ENCODE measurements around the gene SUV39H1. TPM values are rescaled to one million over a fixed set of nuclear protein-coding genes. Genes with fewer than 3 reads are reported as not detected.
"Not testable (repeated sequence)": the region's sequence is repeated elsewhere in the genome, so short reads cannot be mapped to it uniquely, and the experiment has no call there.

SUV39H1 gene
- total and polyA plus RNA-seq, 2 donors from 2014 or later: 2.8 to 5.0 TPM

DNA sequence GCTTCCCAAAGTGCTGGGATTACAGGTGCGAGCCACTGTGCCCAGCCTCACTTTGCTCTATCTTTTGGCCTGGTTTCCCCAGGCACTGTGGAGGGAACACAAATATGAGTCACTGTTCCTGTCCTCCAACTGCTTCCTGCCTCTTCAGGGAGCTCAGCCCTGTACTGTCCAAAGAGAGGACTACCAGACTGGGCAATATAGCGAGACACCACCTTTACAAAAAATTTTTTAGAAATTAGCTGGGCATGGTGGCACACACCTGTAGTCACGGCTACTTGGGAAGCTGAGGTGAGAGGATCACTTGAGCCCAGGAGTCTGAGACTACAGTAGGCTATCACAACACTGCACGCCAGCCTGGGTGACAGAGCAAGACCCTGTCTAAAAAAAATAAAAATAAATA lies 29.9 kb upstream of the SUV39H1 start:
- intact Hi-C loops (cut with DNase I): no loop called here
- DNase-seq (no peak), FAIRE-seq (no peak)
- no peaks in the 10 kb centered on the region for H3K9me3 ChIP-seq (ENCODE audit: control insufficient read depth in 2 of 3, insufficient read depth in 1 of 3, low read length in 3 of 3)
- H3K36me3 ChIP-seq (ENCODE audit: control insufficient read depth in 2 of 3, insufficient read depth in 3 of 3, low read length in 3 of 3): no peaks in the 10 kb centered on the region
- no peak overlapping the region for H3K27ac ChIP-seq (ENCODE audit: low read depth in 2 of 2, low read length in 2 of 2)
- no peaks in the 10 kb centered on the region for H3K27me3 ChIP-seq (ENCODE audit: control insufficient read depth, insufficient read depth, low read length)
- H3K4me3 ChIP-seq (ENCODE audit: low read length in 3 of 3): no peak overlapping the region
- no peaks in the 10 kb centered on the region for H3K4me1 ChIP-seq (ENCODE audit: control insufficient read depth in 2 of 3, insufficient read depth in 2 of 3, low read depth in 1 of 3, low read length in 3 of 3)
- TF ChIP-seq, protein P1, sequence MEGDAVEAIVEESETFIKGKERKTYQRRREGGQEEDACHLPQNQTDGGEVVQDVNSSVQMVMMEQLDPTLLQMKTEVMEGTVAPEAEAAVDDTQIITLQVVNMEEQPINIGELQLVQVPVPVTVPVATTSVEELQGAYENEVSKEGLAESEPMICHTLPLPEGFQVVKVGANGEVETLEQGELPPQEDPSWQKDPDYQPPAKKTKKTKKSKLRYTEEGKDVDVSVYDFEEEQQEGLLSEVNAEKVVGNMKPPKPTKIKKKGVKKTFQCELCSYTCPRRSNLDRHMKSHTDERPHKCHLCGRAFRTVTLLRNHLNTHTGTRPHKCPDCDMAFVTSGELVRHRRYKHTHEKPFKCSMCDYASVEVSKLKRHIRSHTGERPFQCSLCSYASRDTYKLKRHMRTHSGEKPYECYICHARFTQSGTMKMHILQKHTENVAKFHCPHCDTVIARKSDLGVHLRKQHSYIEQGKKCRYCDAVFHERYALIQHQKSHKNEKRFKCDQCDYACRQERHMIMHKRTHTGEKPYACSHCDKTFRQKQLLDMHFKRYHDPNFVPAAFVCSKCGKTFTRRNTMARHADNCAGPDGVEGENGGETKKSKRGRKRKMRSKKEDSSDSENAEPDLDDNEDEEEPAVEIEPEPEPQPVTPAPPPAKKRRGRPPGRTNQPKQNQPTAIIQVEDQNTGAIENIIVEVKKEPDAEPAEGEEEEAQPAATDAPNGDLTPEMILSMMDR (IDR thresholded peaks at IDR 0.05; ENCODE audit: borderline replicate concordance, extremely low read depth, insufficient read depth): no peak
- no peak overlapping the region for H3K9ac ChIP-seq (ENCODE audit: low read length in 3 of 3)

DNA sequence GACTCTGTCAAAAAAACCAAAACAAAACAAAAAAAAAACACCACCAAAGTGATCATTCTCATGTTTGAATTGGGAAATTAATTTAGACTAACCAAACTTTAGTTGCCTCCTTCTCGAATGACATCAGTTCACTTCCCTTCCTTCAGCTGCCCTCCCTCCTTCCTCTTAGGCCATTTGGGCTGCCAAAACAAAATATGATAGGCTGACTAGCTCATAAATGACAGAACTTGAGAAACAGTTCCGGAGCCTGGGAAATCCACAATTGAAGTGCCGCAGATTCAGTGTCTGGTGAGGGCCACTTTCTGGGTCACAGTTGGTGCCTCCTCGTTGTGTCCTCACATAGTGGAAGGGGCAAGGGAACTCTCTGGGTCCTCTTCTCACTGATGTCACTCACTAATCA lies 29.0 kb upstream of the SUV39H1 start:
- TF ChIP-seq, protein P1 (IDR thresholded peaks at IDR 0.05; ENCODE audit: borderline replicate concordance, extremely low read depth, insufficient read depth): no peak
- no peak for DNase-seq
- Histone ChIP-seq H3K36me3 (ENCODE audit: control insufficient read depth in 2 of 3, insufficient read depth in 3 of 3, low read length in 3 of 3) (no peaks in the 10 kb centered on the region), H3K4me3 (ENCODE audit: low read length in 3 of 3) (no peak overlapping the region), H3K9me3 (ENCODE audit: control insufficient read depth in 2 of 3, insufficient read depth in 1 of 3, low read length in 3 of 3) (no peaks in the 10 kb centered on the region), H3K4me1 (ENCODE audit: control insufficient read depth in 2 of 3, insufficient read depth in 2 of 3, low read depth in 1 of 3, low read length in 3 of 3) (no peaks in the 10 kb centered on the region), H3K27ac (ENCODE audit: low read depth in 2 of 2, low read length in 2 of 2) (no peak overlapping the region), H3K27me3 (ENCODE audit: control insufficient read depth, insufficient read depth, low read length) (no peaks in the 10 kb centered on the region), H3K9ac (ENCODE audit: low read length in 3 of 3) (no peak overlapping the region)
- intact Hi-C loops (cut with DNase I): no loop called here
- FAIRE-seq: no peak

DNA sequence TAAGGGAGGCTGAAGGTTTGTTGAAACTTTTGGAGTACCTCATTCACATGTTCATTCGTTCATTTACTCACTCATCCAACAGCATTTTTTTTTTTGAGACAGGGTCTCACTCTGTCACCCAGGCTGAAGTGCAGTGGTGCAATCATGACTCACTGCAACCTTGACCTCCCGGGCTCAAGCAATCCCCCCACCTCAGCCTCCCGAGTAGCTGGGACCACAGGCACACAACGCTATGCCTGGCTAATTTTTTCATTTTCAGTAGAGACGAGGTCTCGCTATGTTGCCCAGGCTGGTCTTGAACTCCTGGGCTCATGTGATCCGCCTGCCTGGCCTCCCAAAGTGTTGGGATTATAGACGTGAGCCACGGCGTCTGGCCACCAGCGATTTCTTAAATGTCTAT lies 28.3 kb upstream of the SUV39H1 start:
- H3K4me3 ChIP-seq (ENCODE audit: low read length in 3 of 3); FAIRE-seq; intact Hi-C loops (cut with DNase I); DNase-seq; H3K9me3 ChIP-seq (ENCODE audit: control insufficient read depth in 2 of 3, insufficient read depth in 1 of 3, low read length in 3 of 3); H3K27me3 ChIP-seq (ENCODE audit: control insufficient read depth, insufficient read depth, low read length); H3K36me3 ChIP-seq (ENCODE audit: control insufficient read depth in 2 of 3, insufficient read depth in 3 of 3, low read length in 3 of 3); H3K9ac ChIP-seq (ENCODE audit: low read length in 3 of 3); H3K4me1 ChIP-seq (ENCODE audit: control insufficient read depth in 2 of 3, insufficient read depth in 2 of 3, low read depth in 1 of 3, low read length in 3 of 3); H3K27ac ChIP-seq (ENCODE audit: low read depth in 2 of 2, low read length in 2 of 2): not testable (repeated sequence)

GRCh38 chrX:48676106-48676892 lies 20.2 kb upstream of the SUV39H1 start:
- H3K27ac ChIP-seq (ENCODE audit: low read depth in 2 of 2, low read length in 2 of 2): peak overlapping the region; percentile 78 to 88
- no peaks in the 10 kb centered on the region for H3K9me3 ChIP-seq (ENCODE audit: control insufficient read depth in 2 of 3, insufficient read depth in 1 of 3, low read length in 3 of 3)
- H3K27me3 ChIP-seq (ENCODE audit: control insufficient read depth, insufficient read depth, low read length): no peaks in the 10 kb centered on the region
- intact Hi-C loops (cut with DNase I): no loop called here
- H3K36me3 ChIP-seq (ENCODE audit: control insufficient read depth in 2 of 3, insufficient read depth in 3 of 3, low read length in 3 of 3): no peaks in the 10 kb centered on the region
- FAIRE-seq (no peak), DNase-seq (peak; percentile 93 to 96 (median 95))
- TF ChIP-seq, protein P1 (IDR thresholded peaks at IDR 0.05; ENCODE audit: borderline replicate concordance, extremely low read depth, insufficient read depth): no peak
- H3K4me3 ChIP-seq (ENCODE audit: low read length in 3 of 3): peak overlapping the region; percentile 68 to 79 (median 76)
- H3K4me1 ChIP-seq (ENCODE audit: control insufficient read depth in 2 of 3, insufficient read depth in 2 of 3, low read depth in 1 of 3, low read length in 3 of 3): peaks cover 0 to 2% (median 0%) of the 10 kb centered on the region in 3 donors
- peak overlapping the region; percentile 61 to 80 (median 73) for H3K9ac ChIP-seq (ENCODE audit: low read length in 3 of 3)
